ENCODE measurements around the gene TCEA2.

The TCEA2 gene

DNA sequence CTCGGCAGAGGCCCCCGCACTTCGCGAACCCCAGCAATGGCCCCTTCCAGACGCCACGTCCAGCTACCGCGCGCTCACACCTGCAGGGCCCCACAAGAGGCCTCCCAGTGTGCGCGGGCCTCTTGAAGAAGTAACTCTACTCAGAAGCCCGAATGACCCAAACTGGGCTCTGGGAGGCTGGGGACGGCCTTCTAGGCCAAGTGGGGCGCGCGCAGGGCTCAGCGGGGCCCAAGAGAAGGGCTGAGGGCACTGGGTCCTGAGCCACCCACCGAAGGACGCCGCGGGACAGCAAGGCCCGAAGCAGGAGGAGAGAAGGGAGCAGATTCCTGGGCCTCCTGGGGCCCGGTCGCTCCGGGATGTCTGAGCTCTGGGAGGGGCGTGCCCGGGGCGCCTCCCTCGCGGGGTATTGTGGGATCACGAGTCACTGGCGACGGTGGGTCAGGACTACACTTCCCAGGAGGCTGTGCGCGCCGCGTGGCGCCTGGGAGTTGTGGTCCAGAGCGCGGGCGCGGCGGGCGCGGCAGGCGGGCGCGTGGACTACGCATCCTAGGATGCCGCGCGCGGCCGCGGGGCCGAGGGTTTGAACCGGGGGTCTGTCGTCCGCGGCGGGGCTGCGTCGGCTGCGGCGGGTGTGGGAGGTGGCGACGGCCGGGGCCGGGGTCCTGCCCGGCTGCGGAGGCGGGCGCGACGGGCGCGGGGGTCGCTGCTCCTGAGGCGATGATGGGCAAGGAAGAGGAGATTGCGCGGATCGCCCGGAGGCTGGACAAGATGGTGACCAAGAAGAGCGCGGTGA lies at the start of gene TCEA2:
TSS of gene TCEA2 (plus strand) at position 603 of the 793 bp plus-strand sequence. CDS start at position 718, 115 bp downstream.
- DNase-seq (ENCODE audit: low read depth), result peak; percentile 71

DNA sequence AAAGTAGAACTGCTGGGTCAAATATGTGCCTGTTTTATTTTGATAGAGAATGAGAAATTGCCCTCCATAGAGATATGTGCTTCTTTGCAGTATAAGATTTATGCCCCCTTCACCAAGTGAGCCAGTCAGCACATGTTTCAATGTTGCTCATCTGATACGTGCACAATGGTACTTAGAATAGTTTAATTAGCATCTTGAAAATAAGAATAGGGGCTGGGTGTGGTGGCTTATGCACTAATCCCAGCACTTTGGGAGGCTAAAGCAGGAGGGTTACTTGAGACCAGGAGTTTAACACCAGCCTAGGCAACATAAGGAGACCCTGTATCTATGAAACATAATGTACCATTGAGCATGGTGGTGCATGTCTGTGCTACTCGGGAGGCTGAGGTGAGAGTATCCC lies 47.4 kb upstream of the TCEA2 start:
- no peak for DNase-seq (ENCODE audit: low read depth)

DNA sequence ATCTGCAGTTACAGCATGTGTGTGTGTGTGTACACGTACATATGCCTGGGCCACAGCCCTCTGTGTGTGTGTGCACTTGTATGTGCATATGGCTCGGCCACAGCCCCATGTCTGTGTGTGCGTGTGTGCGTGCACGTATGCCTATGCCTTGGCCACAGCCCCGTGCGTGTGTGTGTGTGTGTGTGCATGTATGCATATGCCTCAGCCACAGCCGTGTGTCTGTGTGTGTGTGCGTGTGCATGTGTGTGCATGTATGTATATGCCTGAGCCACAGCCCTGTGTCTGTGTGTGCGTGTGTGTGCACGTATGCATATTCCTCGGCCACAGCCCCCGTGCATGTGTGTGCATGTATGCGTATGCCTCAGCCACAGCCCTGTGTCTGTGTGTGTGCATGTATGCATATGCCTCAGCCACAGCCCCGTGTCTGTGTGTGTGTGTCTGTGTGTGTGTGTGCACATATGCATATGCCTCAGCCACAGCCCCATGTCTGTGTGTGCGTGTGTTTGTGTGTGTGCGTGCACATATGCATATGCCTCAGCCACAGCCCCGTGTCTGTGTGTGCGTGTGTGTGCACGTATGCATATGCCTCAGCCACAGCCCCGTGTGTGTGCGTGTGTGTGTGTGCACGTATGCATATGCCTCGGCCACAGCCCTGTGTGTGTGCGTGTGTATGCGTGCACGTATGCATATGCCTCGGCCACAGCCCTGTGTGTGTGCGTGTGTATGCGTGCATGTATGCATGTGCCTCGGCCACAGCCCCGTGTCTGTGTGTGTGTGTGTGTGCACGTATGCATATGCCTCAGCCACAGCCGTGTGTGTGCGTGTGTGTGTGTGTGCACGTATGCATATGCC lies 41.6 kb upstream of the TCEA2 start:
- no peak for DNase-seq (ENCODE audit: low read depth)

DNA sequence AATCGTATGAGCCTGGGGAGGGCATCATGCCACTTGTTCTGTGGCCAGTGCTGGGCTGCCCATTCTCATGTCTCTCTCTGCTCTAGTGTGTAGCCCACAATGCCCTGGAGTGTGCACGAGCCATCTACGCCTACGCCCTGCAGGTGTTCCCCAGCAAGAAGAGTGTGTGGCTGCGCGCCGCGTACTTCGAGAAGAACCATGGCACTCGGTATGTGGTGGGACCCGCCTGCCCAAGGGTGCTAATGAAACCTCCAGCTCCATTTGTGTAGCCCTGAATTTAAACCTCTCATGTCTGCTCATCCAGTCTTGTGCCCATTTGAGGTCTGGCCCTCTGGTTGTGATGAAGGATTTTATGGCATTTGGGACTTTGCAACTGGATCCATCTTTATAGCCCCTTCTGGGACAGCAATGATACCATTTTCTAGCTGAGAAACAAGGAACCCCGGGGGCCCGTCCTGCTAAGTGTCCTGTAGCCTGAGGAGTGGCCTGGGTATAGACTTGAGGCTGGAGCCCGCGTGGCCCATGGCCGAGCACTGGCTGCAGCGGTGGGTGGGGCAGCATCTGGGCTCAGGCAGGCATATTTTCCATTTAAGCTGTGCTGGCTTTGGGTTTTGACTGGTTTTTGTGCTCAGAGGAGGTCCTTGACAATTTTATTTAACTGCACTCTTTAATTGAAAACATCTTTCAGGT lies 40.2 kb upstream of the TCEA2 start:
- no peak for DNase-seq (ENCODE audit: low read depth)

DNA sequence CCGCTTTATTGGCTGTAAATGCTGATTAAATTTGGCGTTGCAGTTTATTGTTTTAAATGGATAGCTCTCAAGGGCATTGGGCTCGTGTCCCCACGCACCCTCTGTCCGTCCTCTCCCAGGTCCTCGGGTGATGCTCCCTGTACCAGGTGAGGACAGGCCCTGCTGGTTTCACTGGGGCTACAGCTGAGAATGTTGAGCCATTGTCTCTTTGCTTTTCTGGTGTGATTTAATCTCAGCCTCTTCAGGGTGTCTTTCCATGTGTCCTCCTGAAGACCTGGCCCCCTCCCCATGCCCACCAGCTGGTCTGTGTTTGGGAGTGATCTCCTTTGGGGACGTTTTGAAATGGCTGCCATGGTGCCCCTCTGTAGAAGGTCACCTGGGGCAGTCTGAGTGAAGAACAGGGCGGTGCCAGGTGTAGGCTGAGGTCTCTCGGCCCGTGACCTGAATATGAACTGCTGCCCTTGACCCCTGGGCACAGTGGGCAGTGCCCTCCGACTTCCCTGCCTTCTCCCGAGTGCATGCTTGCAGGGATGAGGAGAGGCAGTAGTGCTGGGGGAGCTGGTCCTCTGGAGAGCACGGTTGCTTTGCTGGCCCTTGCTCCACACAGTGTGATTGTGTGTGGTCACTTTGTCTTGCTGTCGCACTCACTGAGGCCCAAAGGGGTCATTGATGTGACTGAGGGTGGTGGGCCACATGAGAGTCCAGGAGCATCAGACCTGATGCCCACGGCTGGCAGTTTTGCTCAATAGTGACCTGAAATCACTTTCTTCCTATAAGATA lies 39.4 kb upstream of the TCEA2 start:
- DNase-seq (ENCODE audit: low read depth), result no peak

DNA sequence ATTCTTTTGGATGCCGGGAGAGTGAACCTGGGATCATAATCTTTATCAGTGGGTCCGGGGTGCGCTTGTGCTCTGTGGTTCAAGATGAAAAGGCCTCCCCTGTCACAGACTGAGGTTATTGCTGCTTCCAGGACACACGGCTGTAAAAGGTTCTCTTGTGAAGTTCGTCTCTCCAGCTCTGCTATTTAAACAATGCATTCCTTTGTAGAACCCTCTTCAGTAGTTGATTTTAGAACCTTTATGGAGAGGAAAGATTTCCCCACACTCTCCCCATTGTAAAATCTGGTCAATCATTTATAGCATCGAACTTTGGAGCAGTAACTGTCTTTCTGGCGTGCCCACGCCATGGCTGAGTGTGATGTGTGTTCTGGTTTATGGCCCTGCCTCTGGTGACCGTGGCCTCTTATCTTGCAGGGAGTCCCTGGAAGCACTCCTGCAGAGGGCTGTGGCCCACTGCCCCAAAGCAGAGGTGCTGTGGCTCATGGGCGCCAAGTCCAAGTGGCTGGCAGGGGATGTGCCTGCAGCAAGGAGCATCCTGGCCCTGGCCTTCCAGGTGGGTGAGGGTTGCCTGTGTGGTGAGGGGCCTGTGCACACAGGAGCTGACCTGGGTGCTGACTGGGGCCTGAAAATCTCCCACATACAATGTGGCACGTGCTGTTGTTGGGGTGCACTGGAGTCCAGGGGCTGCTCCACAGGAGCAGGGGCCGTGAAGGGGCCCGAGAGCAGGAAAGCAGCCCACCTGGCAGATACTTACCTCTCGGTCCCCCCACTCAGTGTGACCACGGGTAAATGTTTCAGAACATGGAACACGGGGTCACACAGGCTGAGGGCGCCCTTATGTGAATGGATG lies 38.6 kb upstream of the TCEA2 start:
- no peak for DNase-seq (ENCODE audit: low read depth)

DNA sequence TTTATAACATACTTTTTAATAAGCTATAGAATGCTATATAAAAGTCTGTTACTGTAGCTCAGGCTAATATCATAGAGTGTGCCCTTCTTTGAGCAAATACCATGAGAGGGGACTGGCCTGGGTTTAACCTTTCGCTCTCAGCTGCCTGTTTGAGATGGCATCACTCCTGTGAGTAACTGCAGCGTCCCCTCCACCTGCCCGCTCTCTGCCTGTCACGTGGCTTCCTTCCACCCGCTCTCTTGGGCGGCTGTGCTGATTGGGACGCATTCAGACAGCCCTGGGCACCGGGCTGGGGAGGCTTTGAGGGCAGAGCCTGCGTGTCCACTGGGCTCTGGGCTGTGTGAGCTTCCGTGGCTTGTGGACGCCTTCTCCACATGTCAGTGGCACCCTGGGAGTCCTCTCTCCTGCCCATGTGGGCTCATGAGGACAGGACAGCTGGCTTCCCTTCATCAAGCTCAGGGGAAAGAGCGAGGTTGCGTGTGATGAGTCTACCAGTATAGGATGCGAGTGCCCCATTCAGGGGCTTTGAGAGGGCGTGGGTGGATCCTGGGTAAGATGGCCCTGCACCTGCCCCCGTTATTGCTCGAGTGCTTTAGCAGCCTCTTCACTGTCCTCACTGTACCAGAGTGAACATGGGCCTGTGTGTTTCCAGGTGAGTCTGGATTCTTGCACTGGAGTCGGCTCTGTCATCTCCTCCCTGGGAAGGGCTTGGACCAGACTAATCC lies 37.7 kb upstream of the TCEA2 start:
- DNase-seq (ENCODE audit: low read depth), result no peak

DNA sequence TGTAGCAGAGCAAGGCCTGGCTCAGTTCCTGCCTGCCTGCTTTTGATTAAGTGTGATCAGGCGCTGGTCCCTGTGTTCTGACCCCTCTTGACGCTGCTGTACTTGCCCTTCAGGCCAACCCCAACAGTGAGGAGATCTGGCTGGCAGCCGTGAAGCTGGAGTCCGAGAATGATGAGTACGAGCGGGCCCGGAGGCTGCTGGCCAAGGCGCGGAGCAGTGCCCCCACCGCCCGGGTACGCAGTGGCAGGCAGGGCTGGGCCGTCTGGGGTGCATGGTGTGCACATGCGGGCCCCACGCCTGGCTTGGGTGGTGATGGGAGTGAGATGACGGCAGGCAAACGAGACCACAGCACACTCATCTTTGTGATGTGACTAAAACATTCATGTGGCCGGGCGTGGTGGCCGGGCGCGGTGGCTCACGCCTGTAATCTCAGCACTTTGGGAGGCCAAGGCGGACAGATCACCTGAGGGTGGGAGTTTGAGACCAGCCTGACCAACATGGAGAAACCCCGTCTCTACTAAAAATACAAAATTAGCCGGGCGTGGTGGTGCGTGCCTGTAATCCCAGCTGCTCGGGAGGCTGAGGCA lies 37.1 kb upstream of the TCEA2 start:
- no peak for DNase-seq (ENCODE audit: low read depth)

DNA sequence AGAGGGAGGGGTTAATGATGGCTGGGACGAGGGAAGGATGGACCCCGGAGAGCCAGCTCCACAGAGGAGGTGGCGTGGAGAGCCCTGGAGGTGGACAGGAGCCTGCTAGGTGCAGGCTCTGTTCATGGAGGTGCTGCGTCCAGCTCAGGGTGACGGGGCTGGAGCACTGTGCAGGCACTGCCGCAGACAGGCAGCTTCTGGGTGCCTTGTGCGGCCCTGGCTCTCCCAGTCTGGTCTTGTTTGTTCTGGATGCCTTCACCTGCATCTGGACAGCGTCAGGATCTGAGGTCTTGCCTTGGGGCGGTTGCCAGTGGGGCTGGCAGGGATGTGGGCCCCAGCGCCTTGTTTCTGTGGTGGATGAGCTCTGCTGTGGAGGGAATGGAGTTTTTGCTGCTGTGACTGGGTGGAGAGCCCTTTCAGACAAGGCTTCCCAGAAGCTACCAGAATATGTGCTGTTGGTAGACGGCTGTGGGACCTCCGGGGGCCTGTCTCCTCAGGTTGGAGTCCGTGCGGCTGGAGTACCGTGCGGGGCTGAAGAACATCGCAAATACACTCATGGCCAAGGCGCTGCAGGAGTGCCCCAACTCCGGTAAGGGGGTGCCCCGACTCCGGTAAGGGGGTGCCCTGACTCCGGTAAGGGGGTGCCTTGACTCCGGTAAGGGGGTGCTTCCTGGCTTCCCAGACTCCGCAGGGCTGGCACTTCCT lies 34.9 kb upstream of the TCEA2 start:
- DNase-seq (ENCODE audit: low read depth), result no peak

DNA sequence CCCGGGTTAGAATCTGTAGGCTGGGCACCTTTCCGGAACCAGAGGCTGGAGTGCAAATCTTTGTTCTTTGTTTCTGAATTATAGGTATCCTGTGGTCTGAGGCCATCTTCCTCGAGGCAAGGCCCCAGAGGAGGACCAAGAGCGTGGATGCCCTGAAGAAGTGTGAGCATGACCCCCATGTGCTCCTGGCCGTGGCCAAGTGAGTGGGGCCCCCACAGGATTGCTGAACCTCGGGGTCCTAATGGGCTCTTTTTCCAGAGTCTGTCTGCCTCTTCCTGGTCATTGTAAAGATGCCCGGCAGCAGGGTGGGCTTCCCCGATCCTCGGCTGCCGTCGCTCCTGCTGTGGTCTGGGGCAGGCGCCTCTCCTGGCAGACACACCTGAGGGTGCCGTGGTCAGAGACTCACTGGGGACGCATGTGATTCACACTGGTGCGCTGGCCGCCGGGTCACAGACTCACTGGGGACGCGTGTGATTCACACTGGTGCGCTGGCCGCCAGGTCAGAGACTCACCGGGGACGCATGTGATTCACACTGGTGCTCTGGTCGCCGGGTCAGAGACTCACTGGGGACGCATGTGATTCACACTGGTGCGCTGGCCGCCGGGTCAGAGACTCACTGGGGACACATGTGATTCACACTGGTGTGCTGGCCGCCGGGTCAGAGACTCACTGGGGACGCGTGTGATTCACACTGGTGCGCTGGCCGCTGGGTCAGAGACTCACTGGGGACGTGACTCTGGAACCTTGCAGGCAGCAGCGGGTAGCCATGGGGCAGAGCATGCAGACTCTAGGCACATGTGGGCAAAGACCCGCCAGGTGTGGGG lies 33.5 kb upstream of the TCEA2 start:
- no peak for DNase-seq (ENCODE audit: low read depth)

DNA sequence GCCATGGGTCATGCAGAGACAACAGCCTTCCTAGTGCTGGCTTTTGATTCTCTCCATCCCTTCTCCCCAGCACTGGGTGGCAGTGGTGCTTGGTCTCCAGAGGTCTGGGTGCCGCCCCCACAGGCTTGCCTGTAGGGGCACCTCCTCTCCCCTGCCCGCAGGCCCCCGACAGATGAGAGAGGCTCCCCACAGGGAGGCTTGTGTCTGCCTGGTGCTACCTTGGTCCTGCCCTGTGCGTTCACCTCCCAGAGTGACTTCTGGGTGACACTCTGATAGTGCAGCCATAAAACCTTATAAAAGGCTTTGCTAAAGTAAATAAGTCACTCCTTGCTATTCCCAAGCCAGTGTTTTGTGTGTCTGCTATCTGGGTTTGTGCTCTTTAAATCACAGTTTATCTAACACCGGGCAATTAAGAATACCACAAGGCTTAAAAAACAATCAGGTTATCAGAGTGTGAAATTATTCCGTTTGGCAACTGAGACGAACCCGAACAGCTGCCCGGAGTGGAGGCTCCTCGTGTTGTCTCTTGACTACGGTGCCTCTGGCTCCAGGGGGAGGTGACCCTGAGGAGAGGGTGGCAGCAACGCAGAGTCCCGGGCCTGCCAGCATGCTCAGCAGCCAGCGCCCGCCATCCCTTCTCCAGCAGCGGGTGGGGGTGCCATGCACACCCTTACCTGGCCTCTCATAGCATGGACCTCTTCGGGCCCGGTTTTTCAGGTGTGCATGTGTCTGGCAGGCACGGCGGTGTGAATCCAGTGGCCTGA lies 32.4 kb upstream of the TCEA2 start:
- no peak for DNase-seq (ENCODE audit: low read depth)

DNA sequence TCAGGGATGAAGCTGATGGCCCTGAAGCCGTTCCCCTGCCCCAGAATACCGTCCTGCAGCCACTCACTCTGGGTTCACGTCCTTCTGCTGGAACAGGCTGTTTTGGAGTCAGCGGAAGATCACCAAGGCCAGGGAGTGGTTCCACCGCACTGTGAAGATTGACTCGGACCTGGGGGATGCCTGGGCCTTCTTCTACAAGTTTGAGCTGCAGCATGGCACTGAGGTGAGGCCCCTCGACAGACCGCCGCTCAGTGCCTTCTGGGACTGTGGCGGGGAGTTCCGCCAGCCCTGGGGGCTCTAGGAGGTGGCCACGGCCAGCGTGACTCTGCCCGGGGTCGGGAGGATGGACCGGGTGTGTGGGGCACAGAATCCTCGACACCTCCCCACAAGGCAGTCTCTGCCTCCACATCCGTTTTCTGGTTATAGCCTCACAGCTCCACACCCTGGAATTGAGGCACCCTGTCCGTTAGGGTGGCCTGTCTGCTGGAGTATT lies 31.1 kb upstream of the TCEA2 start:
- DNase-seq (ENCODE audit: low read depth), result no peak

DNA sequence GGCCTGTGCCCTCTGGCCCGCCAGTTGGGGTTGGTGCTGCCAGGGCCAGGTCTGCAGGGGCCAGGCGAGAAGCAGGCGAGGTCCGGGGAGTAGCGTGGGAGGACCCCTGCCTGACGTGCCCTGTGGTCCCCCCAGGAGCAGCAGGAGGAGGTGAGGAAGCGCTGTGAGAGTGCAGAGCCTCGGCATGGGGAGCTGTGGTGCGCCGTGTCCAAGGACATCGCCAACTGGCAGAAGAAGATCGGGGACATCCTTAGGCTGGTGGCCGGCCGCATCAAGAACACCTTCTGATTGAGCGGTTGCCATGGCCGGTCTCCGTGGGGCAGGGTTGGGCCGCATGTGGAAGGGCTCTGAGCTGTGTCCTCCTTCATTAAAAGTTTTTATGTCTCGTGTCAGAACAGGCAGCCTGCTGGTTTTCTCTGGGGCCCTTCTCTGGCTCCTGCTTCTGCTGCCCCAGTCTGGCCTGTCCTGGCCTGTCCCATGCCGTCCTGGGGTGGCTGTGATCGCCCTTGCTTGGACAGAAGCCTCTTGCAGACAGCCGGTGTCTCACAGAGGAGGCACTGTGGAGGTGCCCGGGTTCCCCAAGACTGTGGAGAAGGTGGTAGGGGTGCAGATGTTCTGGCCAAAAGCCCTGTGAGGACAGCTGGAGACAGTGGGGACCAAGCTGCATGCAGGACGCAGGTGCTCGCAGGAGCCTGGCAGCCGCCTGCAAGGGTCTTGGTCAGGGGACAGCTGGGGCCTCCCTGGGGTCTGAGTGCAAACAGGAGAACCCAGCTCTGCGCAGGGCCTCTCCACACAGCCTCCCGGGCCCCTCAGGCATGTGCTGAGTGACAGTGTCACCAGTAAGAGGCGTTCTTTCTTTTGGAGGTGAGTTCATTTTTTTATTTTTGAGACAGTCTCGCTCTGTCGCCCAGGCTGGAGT lies 30.0 kb upstream of the TCEA2 start:
- no peak for DNase-seq (ENCODE audit: low read depth)

DNA sequence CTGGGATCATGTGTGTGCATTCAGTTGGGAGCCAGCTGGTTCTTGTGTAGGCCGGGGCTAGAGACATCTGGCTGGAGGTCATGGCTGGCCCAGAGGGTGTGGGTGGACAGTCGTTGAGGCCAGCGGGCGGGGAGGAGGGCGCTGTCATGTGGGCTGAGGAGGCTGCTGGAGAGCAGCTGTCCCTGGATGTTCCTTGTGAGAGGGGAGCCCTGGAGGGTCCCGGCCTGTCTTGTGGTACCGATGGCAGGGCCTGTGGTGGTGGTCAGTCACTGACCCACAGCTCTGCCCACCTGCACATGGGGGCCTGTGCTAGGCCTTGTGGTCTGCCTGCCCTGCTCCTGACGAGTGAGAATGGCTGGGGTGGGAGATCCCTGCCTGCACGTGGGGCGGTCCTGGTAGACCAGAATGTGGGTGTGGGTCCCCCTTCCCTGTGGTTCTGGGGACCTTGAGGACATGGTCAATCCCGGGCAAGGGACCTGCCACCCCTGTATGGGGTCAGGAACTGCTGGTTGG lies 29.0 kb upstream of the TCEA2 start:
- no peak for DNase-seq (ENCODE audit: low read depth)

DNA sequence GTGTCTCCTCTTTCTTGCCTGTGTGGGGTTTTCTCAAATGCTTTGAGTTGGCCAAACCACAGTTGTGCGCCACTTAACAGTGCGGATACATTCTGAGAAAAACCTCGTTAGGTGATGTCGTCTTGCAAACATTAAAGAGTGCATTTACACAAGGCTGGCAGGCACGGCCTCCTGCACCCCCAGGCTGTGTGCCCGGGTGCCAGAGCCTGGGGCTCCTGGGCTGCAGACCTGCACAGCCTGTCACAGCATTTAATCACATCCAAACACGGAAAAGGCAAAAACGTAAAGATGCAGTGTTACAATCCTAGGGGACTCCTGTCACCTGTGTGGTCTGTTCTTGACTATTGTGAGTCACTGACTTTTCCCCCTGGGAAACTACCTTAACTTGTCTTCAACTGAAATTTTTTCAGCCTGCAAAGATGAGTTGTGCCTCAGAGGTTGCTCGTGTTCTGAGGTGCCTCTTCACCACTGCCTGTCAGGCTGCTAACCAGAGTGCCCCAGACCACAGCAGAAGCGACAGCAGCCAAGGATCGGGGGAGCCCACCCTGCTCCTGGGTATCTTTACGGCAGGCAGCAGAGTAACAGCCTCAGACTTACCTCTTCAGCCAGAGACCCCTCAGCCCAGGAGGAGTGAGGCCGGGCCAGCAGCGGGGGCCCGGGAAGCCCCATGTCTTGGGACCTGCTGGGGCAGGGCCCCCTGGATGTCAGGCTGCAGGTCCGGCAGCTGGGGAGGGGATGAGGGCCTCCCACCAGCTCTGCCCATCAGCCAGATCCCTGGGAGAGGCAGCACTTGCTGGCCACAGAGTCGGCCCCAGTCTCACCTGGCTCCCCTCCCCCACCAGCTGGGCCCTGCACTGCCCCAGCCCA lies 27.7 kb upstream of the TCEA2 start:
- DNase-seq (ENCODE audit: low read depth), result no peak
